HG03159 (cell line): ENCODE data around the gene CNMD.
"Not testable (repeated sequence)": the region's sequence is repeated elsewhere in the genome, so short reads cannot be mapped to it uniquely, and the experiment has no call there.

Experiments
- ATAC-seq: cut with Tn5 transposase; IDR thresholded peaks from one replicate; pipeline ENCODE4 v1.9.1; 2021; ENCODE audit warnings: mild to moderate bottlenecking, moderate library complexity; ENCODE audit not compliant: unreplicated experiment

The CNMD gene

GRCh38 chr13:52695856-52696255, 43.8 kb downstream of the CNMD start:
- ATAC-seq = peak; percentile 69

- no peak for ATAC-seq
Observed at GRCh38 chr13:52686376-52686775, 53.2 kb downstream of the CNMD start.

- not testable (repeated sequence) for ATAC-seq
Observed at GRCh38 chr13:52685806-52686205, 53.8 kb downstream of the CNMD start.

GRCh38 chr13:52677823-52678222, 61.8 kb downstream of the CNMD start:
- no peak for ATAC-seq

- ATAC-seq = no peak
Observed at GRCh38 chr13:52673465-52673864, 66.2 kb downstream of the CNMD start.

GRCh38 chr13:52670726-52671125, 68.9 kb downstream of the CNMD start:
- ATAC-seq = no peak

GRCh38 chr13:52669677-52670076, 69.9 kb downstream of the CNMD start:
- no peak for ATAC-seq

- no peak for ATAC-seq
Observed at GRCh38 chr13:52665325-52665724, 74.3 kb downstream of the CNMD start.

- ATAC-seq = no peak
Observed at GRCh38 chr13:52664272-52664671, 75.3 kb downstream of the CNMD start.

- ATAC-seq = no peak
Observed at GRCh38 chr13:52659340-52659739, 80.3 kb downstream of the CNMD start.
